ENCODE data around the gene GRIN1.

The GRIN1 gene

GRCh38 chr9:137212520-137212919 is 73.6 kb downstream of the GRIN1 start:
- peaks cover 0 to 44% (median 0%) of the 10 kb centered on the region in 3 donors for H3K36me3 ChIP-seq
- H3K4me1 ChIP-seq = peaks cover 0 to 9% (median 1%) of the 10 kb centered on the region in 4 donors
- H3K9me3 ChIP-seq = no peaks in the 10 kb centered on the region
- DNase-seq = no peak
- no peak overlapping the region for H3K27ac ChIP-seq
- no peak overlapping the region for H3K4me3 ChIP-seq
- no peaks in the 10 kb centered on the region for H3K27me3 ChIP-seq
- intact Hi-C loops (cut with DNase I; ENCODE audit: low total_unique reads) = no loop called here
- TF ChIP-seq CTCF (IDR thresholded peaks at IDR 0.05) = no peak

DNA sequence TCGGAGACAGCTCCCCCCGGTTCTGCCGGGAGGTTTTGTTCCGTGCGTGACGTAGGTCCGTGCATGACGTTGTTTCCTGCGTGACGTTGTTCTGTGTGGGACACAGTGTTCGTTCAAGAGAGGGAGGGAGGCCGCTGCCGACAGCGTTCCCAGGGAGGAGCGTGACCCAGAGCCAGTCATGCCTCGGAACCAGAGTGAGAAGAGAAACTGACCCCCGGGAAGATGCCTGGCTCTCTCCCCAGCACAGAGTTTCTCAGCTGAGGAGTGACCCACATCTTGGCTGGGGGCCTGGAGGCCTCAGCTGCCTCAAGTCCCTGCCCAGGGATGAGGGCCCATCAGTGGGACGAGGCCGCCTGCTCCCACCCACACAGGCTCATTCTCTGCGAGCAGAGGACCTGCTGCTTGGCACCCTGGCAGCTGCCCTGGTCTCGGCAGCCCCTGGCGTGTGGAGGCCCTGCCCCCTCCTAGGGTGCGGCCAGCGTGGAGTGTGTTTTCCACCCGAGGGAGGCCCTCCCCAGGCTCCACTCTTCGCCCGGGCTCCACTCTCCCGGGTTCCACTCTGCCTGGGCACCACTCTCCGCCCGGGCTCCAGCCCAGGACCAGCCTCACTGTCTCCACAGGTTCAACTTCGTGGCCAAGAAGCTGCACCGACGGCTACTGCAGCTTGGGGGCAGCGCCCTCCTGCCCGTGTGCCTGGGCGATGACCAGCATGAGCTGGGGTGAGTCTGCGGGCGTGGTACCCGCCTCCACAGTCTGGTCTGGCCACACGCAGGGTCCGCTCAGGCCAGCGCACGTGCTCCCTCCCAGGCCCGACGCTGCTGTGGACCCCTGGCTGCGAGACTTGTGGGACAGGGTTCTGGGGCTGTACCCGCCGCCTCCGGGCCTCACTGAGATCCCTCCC is 74.5 kb downstream of the GRIN1 start:
- Histone ChIP-seq H3K27me3 (no peaks in the 10 kb centered on the region), H3K9me3 (no peaks in the 10 kb centered on the region), H3K4me3 (no peak overlapping the region), H3K36me3 (peaks cover 0 to 42% (median 0%) of the 10 kb centered on the region in 3 donors), H3K27ac (no peak overlapping the region), H3K4me1 (peaks cover 0 to 18% (median 8%) of the 10 kb centered on the region in 4 donors)
- intact Hi-C loops (cut with DNase I; ENCODE audit: low total_unique reads) = no loop called here
- no peak for DNase-seq
- no peak for TF ChIP-seq CTCF (IDR thresholded peaks at IDR 0.05)

DNA sequence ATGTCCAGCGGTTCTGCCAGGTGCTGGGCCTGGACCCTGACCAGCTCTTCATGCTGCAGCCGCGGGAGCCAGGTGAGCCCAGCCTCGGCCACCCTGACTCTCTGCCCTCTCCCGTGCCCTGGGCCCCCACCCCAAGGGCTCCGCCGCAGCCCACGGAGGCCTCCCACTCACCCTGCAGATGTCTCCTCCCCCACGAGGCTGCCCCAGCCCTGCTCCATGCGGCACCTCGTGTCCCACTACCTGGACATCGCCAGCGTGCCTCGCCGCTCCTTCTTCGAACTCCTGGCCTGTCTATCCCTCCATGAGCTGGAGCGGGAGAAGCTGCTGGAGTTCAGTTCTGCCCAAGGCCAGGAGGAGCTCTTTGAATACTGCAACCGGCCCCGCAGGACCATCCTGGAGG is 75.7 kb downstream of the GRIN1 start:
- H3K4me1 ChIP-seq = peaks cover 0 to 24% (median 11%) of the 10 kb centered on the region in 4 donors
- TF ChIP-seq CTCF (IDR thresholded peaks at IDR 0.05) = no peak
- H3K4me3 ChIP-seq = no peak overlapping the region
- H3K9me3 ChIP-seq = no peaks in the 10 kb centered on the region
- H3K27me3 ChIP-seq = no peaks in the 10 kb centered on the region
- DNase-seq = no peak
- peaks cover 0 to 34% (median 0%) of the 10 kb centered on the region in 3 donors for H3K36me3 ChIP-seq
- intact Hi-C loops (cut with DNase I; ENCODE audit: low total_unique reads) = no loop called here
- no peak overlapping the region for H3K27ac ChIP-seq

DNA sequence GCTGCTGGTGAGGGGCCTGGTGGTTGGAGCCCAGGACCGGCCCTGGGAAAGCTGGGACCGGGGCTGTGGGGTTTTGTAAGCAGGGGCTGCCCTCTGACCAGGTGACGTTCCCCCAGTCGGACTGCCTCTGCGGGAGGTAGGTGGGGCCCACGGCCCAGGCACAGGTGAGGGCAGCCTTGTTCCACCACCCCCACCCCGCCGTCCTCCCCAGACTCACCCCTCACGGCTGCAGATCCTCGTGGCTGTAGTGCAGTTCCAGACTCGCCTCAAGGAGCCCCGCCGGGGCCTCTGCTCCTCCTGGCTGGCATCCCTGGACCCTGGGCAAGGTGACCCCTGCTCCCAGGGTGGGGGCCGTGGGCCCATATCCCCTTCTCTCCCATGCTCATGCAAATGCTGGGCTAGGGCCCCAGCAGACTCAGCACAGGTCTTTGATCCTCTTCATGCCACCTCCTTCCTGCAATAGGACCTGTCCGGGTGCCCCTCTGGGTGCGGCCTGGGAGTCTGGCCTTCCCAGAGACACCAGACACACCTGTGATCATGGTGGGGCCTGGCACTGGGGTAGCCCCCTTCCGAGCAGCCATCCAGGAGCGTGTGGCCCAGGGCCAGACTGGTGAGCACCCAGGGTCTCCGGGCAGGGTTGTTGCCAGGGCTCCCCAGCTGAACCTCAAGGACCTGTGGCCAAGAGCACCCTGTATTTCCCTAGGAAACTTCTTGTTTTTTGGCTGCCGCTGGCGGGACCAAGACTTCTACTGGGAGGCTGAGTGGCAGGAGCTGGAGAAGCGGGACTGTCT is 76.4 kb downstream of the GRIN1 start:
- intact Hi-C loops (cut with DNase I; ENCODE audit: low total_unique reads) = no loop called here
- DNase-seq = no peak
- no peak for TF ChIP-seq CTCF (IDR thresholded peaks at IDR 0.05)
- H3K27ac ChIP-seq = no peak overlapping the region
- H3K36me3 ChIP-seq = peaks cover 0 to 28% (median 0%) of the 10 kb centered on the region in 3 donors
- H3K4me1 ChIP-seq = peaks cover 0 to 24% (median 11%) of the 10 kb centered on the region in 4 donors
- no peaks in the 10 kb centered on the region for H3K27me3 ChIP-seq
- H3K9me3 ChIP-seq = no peaks in the 10 kb centered on the region
- no peak overlapping the region for H3K4me3 ChIP-seq

DNA sequence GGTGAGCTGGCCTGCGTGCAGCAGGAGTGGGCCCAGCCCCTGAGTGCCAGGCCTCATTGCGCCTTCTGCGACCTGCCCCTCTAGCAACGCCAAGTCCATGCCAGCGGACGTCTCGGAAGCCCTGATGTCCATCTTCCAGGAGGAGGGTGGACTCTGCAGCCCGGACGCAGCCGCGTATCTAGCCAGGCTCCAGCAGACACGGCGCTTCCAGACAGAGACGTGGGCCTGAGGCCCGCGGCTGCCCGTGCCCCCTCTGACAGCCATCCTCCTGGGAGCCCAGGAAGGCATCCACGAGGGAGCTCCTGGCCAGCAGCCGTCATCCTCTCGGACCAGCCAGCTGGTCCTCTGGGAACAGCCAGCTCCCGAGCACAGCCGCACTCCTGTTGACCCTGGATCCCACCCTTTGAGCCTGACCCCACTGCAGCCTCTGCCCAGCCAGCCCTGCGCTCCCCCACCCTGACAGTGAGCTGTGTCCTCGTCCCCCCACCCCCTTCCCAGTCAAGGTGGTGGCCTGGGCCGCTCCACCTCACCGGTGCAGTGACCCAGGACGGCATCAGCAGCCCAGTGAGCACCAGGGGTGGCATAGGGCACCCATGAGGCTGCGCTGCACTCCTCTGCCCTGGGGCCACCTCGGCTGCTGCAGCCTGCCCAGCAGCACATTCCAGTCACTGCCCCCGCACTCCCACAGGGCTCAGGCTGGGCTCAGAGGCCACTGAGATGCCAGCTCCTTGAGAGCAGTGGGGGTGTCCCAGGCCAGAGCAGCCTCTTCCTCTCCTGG is 77.4 kb downstream of the GRIN1 start:
- Histone ChIP-seq H3K9me3 (no peaks in the 10 kb centered on the region), H3K27me3 (peaks cover 0 to 4% of the 10 kb centered on the region in 2 donors), H3K4me3 (no peak overlapping the region), H3K4me1 (peaks cover 0 to 28% (median 13%) of the 10 kb centered on the region in 4 donors), H3K27ac (no peak overlapping the region), H3K36me3 (peaks cover 0 to 24% (median 0%) of the 10 kb centered on the region in 3 donors)
- no peak for DNase-seq
- intact Hi-C loops (cut with DNase I; ENCODE audit: low total_unique reads) = no loop called here
- TF ChIP-seq CTCF (IDR thresholded peaks at IDR 0.05) = no peak

Data from tibial artery (tissue), 4 donors.